Hematopoietic multipotent progenitor cell treated with erythropoietin and hydrocortisone succinate and interleukin-3 and kit ligand, for 6 days (in vitro differentiated cells): ENCODE results near the gene MUC6.

Source experiments
- DNase-seq: peaks from one replicate; pipeline ENCODE4 v3.0.0-alpha.2; 2015

Gene MUC6

GRCh38 chr11:1049911-1050580 is 13.5 kb upstream of the MUC6 start:
- DNase-seq = no peak

- DNase-seq = peak; percentile 43
Observed at GRCh38 chr11:1049431-1049891, 12.9 kb upstream of the MUC6 start.

GRCh38 chr11:1049071-1049405 is 12.5 kb upstream of the MUC6 start:
- no peak for DNase-seq

- no peak for DNase-seq
Observed at GRCh38 chr11:1048375-1049070, 12.0 kb upstream of the MUC6 start.

- DNase-seq = no peak
Observed at GRCh38 chr11:1047595-1048156, 11.2 kb upstream of the MUC6 start.

GRCh38 chr11:1044160-1044559 is 7.6 kb upstream of the MUC6 start:
- DNase-seq = no peak

- DNase-seq = no peak
Observed at GRCh38 chr11:1043563-1044096, 7.1 kb upstream of the MUC6 start.

GRCh38 chr11:1042626-1043562 is 6.4 kb upstream of the MUC6 start:
- DNase-seq = no peak

GRCh38 chr11:1041936-1042608 is 5.6 kb upstream of the MUC6 start:
- DNase-seq = peak; percentile 86

- no peak for DNase-seq
Observed at GRCh38 chr11:1041471-1041870, 5.0 kb upstream of the MUC6 start.

GRCh38 chr11:1041149-1041467 is 4.6 kb upstream of the MUC6 start:
- no peak for DNase-seq

- DNase-seq = no peak
Observed at GRCh38 chr11:1040428-1041148, 4.1 kb upstream of the MUC6 start.

- DNase-seq = no peak
Observed at GRCh38 chr11:1039481-1040427, 3.2 kb upstream of the MUC6 start.

- DNase-seq = no peak
Observed at GRCh38 chr11:1038921-1039320, 2.4 kb upstream of the MUC6 start.

- DNase-seq = no peak
Observed at GRCh38 chr11:1038361-1038760, 1.8 kb upstream of the MUC6 start.

- DNase-seq = no peak
Observed at GRCh38 chr11:1037506-1038055, 1.1 kb upstream of the MUC6 start.

- no peak for DNase-seq
Observed at GRCh38 chr11:1036931-1037330, 413 bp upstream of the MUC6 start.

- DNase-seq = no peak
Observed at GRCh38 chr11:1035577-1036283, 788 bp downstream of the MUC6 start.

- no peak for DNase-seq
Observed at GRCh38 chr11:1034456-1035295, 1.8 kb downstream of the MUC6 start.
